Measurements from ENCODE around the gene ATAD3B. TPM values are rescaled to one million over a fixed set of nuclear protein-coding genes. Genes with fewer than 3 reads are reported as not detected.
"Not testable (repeated sequence)": the region's sequence is repeated elsewhere in the genome, so short reads cannot be mapped to it uniquely, and the experiment has no call there.

Gene ATAD3B
- total and polyA plus RNA-seq, 2 experiments from 2014 or later, result 11.6 to 20.2 TPM

GRCh38 chr1:1452882-1453281 is 18.7 kb upstream of the ATAD3B start:
- H3K4me3 ChIP-seq, result no peak overlapping the region
- H3K4me1 ChIP-seq (ENCODE audit: insufficient read depth), result no peaks in the 10 kb centered on the region
- no peak overlapping the region for H3K27ac ChIP-seq
- no peak overlapping the region for H3K9ac ChIP-seq
- H3K9me3 ChIP-seq (ENCODE audit: low read depth), result no peaks in the 10 kb centered on the region
- H3K27me3 ChIP-seq (replicated peaks; ENCODE audit: insufficient read depth), result peaks cover 8% of the 10 kb centered on the region
- no peaks in the 10 kb centered on the region for H3K9me2 ChIP-seq (ENCODE audit: insufficient read depth)
- no peak overlapping the region for H2AFZ ChIP-seq
- no peaks in the 10 kb centered on the region for H3K79me2 ChIP-seq (ENCODE audit: insufficient read depth)
- H3K36me3 ChIP-seq (ENCODE audit: low read depth), result no peaks in the 10 kb centered on the region
- WGBS, 2 experiments (ENCODE audit: low coverage in 1 of 2, low lambda C conversion rate in 2 of 2, missing lambda C conversion rate in 2 of 2), result 74 to 76% methylated on average over 15 to 16 of the region's 16 CpGs
- no peak for TF ChIP-seq EZH2 (IDR thresholded peaks at IDR 0.05; ENCODE audit: insufficient read depth, poor library complexity, severe bottlenecking)
- no peak for TF ChIP-seq EZH2phosphoT487 (IDR thresholded peaks at IDR 0.05; ENCODE audit: insufficient read depth, low read depth)
- H3F3A ChIP-seq (ENCODE audit: insufficient read depth), result no peaks in the 10 kb centered on the region
- in situ Hi-C loops (cut with MboI), result no loop called here
- H4K20me1 ChIP-seq (ENCODE audit: insufficient read depth), result no peaks in the 10 kb centered on the region
- DNase-seq, result no peak
- H3K4me2 ChIP-seq (ENCODE audit: unreplicated experiment), result no peak overlapping the region

DNA sequence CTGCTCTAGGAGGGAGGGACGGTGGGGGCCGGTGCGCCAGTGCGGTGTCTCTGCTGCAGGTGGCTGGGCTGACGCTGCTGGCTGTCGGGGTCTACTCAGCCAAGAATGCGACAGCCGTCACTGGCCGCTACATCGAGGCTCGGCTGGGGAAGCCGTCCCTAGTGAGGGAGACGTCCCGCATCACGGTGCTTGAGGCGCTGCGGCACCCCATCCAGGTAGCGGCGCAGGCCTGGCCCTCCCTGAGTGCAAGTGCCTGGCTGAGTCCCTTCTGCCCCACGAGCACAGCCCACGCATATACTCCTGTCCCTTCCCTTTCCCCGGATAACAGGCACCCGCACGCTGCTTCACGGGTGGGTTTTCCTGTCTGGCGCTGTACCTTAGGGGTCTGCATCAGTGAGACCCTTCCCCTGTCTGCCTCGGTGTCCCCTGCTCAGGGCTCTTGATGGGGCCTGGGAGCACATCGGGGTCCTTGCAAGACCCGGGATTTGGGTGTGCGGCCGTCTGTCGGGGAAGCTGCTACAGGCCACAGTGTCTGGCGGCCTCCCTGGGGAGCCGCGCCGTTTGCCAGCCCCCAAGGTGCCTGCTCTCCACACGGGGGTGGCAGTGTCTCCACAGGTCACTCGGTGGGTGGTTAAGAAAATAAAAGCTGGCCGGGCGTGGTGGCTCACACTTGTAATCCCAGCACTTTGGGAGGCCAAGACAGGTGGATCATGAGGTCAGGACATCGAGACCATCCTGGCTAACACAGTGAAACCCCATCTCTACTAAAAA is 17.1 kb upstream of the ATAD3B start:
- in situ Hi-C loops (cut with MboI); H4K20me1 ChIP-seq (ENCODE audit: insufficient read depth); H3K9me3 ChIP-seq (ENCODE audit: low read depth); H3F3A ChIP-seq (ENCODE audit: insufficient read depth); H2AFZ ChIP-seq; H3K9ac ChIP-seq; H3K9me2 ChIP-seq (ENCODE audit: insufficient read depth); H3K79me2 ChIP-seq (ENCODE audit: insufficient read depth); H3K4me3 ChIP-seq; H3K27me3 ChIP-seq (replicated peaks; ENCODE audit: insufficient read depth); H3K4me1 ChIP-seq (ENCODE audit: insufficient read depth); H3K4me2 ChIP-seq (ENCODE audit: unreplicated experiment); DNase-seq; H3K36me3 ChIP-seq (ENCODE audit: low read depth); H3K27ac ChIP-seq: not testable (repeated sequence)
- WGBS, 2 experiments (ENCODE audit: low coverage in 1 of 2, low lambda C conversion rate in 2 of 2, missing lambda C conversion rate in 2 of 2), result 69 to 74% methylated on average over 19 to 34 of the region's 41 CpGs

GRCh38 chr1:1455366-1455884 is 16.1 kb upstream of the ATAD3B start:
- no peak for TF ChIP-seq EZH2 (IDR thresholded peaks at IDR 0.05; ENCODE audit: insufficient read depth, poor library complexity, severe bottlenecking)
- no peak for TF ChIP-seq EZH2phosphoT487 (IDR thresholded peaks at IDR 0.05; ENCODE audit: insufficient read depth, low read depth)
- no peaks in the 10 kb centered on the region for H3K79me2 ChIP-seq (ENCODE audit: insufficient read depth)
- H3K36me3 ChIP-seq (ENCODE audit: low read depth), result no peaks in the 10 kb centered on the region
- H3K27me3 ChIP-seq (replicated peaks; ENCODE audit: insufficient read depth), result no peaks in the 10 kb centered on the region
- no peaks in the 10 kb centered on the region for H3K4me1 ChIP-seq (ENCODE audit: insufficient read depth)
- H3K4me2 ChIP-seq (ENCODE audit: unreplicated experiment), result no peak overlapping the region
- no peak overlapping the region for H3K4me3 ChIP-seq
- in situ Hi-C loops (cut with MboI), result no loop called here
- no peaks in the 10 kb centered on the region for H3K9me3 ChIP-seq (ENCODE audit: low read depth)
- 76 to 82% methylated on average over 23 to 30 of the region's 30 CpGs for WGBS, 2 experiments (ENCODE audit: low coverage in 1 of 2, low lambda C conversion rate in 2 of 2, missing lambda C conversion rate in 2 of 2)
- H3K9me2 ChIP-seq (ENCODE audit: insufficient read depth), result no peaks in the 10 kb centered on the region
- H2AFZ ChIP-seq, result no peak overlapping the region
- DNase-seq, result no peak
- no peaks in the 10 kb centered on the region for H3F3A ChIP-seq (ENCODE audit: insufficient read depth)
- H3K27ac ChIP-seq, result no peak overlapping the region
- H3K9ac ChIP-seq, result no peak overlapping the region
- H4K20me1 ChIP-seq (ENCODE audit: insufficient read depth), result no peaks in the 10 kb centered on the region

DNA sequence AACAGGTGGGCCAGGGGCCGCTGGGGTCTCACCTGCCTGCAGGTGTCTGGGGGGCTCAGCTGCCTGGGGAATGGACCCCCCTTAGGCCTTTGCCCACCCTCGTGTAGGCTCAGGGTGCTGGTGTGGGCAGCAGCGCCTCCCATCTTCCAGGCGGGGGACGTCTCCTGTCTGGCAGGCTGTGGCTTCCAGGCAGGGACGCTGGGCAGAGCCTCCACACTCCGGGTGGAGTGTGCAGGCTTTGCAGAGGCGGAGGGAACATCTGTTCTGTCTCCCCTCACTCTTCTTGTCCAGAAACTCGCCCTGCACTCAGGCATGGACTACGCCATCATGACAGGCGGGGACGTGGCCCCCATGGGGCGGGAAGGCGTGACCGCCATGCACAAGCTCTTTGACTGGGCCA is 15.6 kb upstream of the ATAD3B start:
- 31 to 82% methylated on average over 1 to 5 of the region's 15 CpGs for WGBS, 2 experiments (ENCODE audit: low coverage in 1 of 2, low lambda C conversion rate in 2 of 2, missing lambda C conversion rate in 2 of 2)
- H4K20me1 ChIP-seq (ENCODE audit: insufficient read depth); DNase-seq; H3K9ac ChIP-seq; H2AFZ ChIP-seq; H3K36me3 ChIP-seq (ENCODE audit: low read depth); H3K4me2 ChIP-seq (ENCODE audit: unreplicated experiment); in situ Hi-C loops (cut with MboI); H3K9me3 ChIP-seq (ENCODE audit: low read depth); H3F3A ChIP-seq (ENCODE audit: insufficient read depth); H3K27me3 ChIP-seq (replicated peaks; ENCODE audit: insufficient read depth); H3K4me3 ChIP-seq; H3K79me2 ChIP-seq (ENCODE audit: insufficient read depth); H3K9me2 ChIP-seq (ENCODE audit: insufficient read depth); H3K27ac ChIP-seq; H3K4me1 ChIP-seq (ENCODE audit: insufficient read depth): not testable (repeated sequence)

GRCh38 chr1:1456683-1457255 is 14.8 kb upstream of the ATAD3B start:
- H3K27ac ChIP-seq; H3K79me2 ChIP-seq (ENCODE audit: insufficient read depth); H3K4me3 ChIP-seq; H3F3A ChIP-seq (ENCODE audit: insufficient read depth); DNase-seq; H3K27me3 ChIP-seq (replicated peaks; ENCODE audit: insufficient read depth); H3K4me1 ChIP-seq (ENCODE audit: insufficient read depth); H3K4me2 ChIP-seq (ENCODE audit: unreplicated experiment); H3K9ac ChIP-seq; H2AFZ ChIP-seq; in situ Hi-C loops (cut with MboI); H3K36me3 ChIP-seq (ENCODE audit: low read depth); H4K20me1 ChIP-seq (ENCODE audit: insufficient read depth); H3K9me3 ChIP-seq (ENCODE audit: low read depth); H3K9me2 ChIP-seq (ENCODE audit: insufficient read depth): not testable (repeated sequence)
- 81 to 83% methylated on average over 17 to 19 of the region's 22 CpGs for WGBS, 2 experiments (ENCODE audit: low coverage in 1 of 2, low lambda C conversion rate in 2 of 2, missing lambda C conversion rate in 2 of 2)

GRCh38 chr1:1459156-1459555 is 12.4 kb upstream of the ATAD3B start:
- H3K9me3 ChIP-seq (ENCODE audit: low read depth); H2AFZ ChIP-seq; DNase-seq; H3K27ac ChIP-seq; H3K36me3 ChIP-seq (ENCODE audit: low read depth); H3K9ac ChIP-seq; in situ Hi-C loops (cut with MboI); H4K20me1 ChIP-seq (ENCODE audit: insufficient read depth); H3K4me3 ChIP-seq; H3K4me2 ChIP-seq (ENCODE audit: unreplicated experiment); H3K9me2 ChIP-seq (ENCODE audit: insufficient read depth); H3K79me2 ChIP-seq (ENCODE audit: insufficient read depth); H3K4me1 ChIP-seq (ENCODE audit: insufficient read depth); H3K27me3 ChIP-seq (replicated peaks; ENCODE audit: insufficient read depth); H3F3A ChIP-seq (ENCODE audit: insufficient read depth): not testable (repeated sequence)
- 64 to 85% methylated on average over 9 to 13 of the region's 19 CpGs for WGBS, 2 experiments (ENCODE audit: low coverage in 1 of 2, low lambda C conversion rate in 2 of 2, missing lambda C conversion rate in 2 of 2)

DNA sequence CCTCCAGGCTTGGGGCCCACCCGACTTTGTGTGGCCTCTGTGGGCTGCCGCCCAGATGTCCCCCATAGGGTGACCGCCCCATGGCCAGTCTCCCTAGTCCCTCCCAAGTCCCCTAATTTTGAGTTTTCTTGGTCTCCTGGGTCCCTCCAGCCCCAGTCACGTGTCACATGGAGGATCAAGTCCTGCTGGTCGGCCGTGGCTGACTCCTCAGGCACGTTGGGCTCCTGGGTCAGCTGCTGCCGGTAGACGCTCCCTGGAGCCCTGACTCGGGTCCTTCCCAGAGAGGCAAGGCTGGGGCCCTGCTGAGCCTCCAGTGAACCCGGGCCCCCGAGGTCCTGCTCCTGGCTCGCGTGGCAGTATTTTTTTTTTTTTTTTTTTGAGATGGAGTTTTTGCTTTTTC is 11.9 kb upstream of the ATAD3B start:
- H3K4me2 ChIP-seq (ENCODE audit: unreplicated experiment); H3K9ac ChIP-seq; DNase-seq; H3K27me3 ChIP-seq (replicated peaks; ENCODE audit: insufficient read depth); H3K4me3 ChIP-seq; H3K79me2 ChIP-seq (ENCODE audit: insufficient read depth); H2AFZ ChIP-seq; H4K20me1 ChIP-seq (ENCODE audit: insufficient read depth); H3K9me2 ChIP-seq (ENCODE audit: insufficient read depth); H3K27ac ChIP-seq; H3K9me3 ChIP-seq (ENCODE audit: low read depth); H3F3A ChIP-seq (ENCODE audit: insufficient read depth); in situ Hi-C loops (cut with MboI); H3K4me1 ChIP-seq (ENCODE audit: insufficient read depth); H3K36me3 ChIP-seq (ENCODE audit: low read depth): not testable (repeated sequence)
- 62 to 80% methylated on average over 7 to 14 of the region's 14 CpGs for WGBS, 2 experiments (ENCODE audit: low coverage in 1 of 2, low lambda C conversion rate in 2 of 2, missing lambda C conversion rate in 2 of 2)
